Left ventricle myocardium inferior (tissue), 1 donor: Measurements from ENCODE around the gene MRPS18B. TPM values are rescaled to one million over a fixed set of nuclear protein-coding genes. Genes with fewer than 3 reads are reported as not detected.
"Not testable (repeated sequence)": the region's sequence is repeated elsewhere in the genome, so short reads cannot be mapped to it uniquely, and the experiment has no call there.

Source experiments
- DNase-seq: peaks from one replicate; pipeline ENCODE4 v3.0.0-alpha.2; 2020
- H3K27ac ChIP-seq: fragments of 200-600 bp; replicated peaks from 2 replicates; pipeline ENCODE4 v1.8.0; 2021
- H3K27me3 ChIP-seq: fragments of 200-600 bp; 2 replicates; pipeline ENCODE4 v1.8.0; 2021; ENCODE audit warnings: low read depth
- H3K36me3 ChIP-seq: fragments of 200-600 bp; 2 replicates; pipeline ENCODE4 v1.8.0; 2021
- H3K4me1 ChIP-seq: fragments of 200-600 bp; 2 replicates; pipeline ENCODE4 v1.8.0; 2021
- H3K4me3 ChIP-seq: fragments of 200-600 bp; 2 replicates; pipeline ENCODE4 v1.8.0; 2021; ENCODE audit warnings: mild to moderate bottlenecking, moderate library complexity
- H3K9me3 ChIP-seq: fragments of 200-600 bp; replicated peaks from 2 replicates; pipeline ENCODE4 v1.8.0; 2021
- CTCF ChIP-seq: fragments of 200-600 bp; IDR thresholded peaks from 2 replicates; pipeline ENCODE4 v1.8.0; 2021; ENCODE audit warnings: antibody characterized with exemption, mild to moderate bottlenecking, borderline replicate concordance
- intact Hi-C: fragments of 100-400 bp; cut with micrococcal nuclease; formaldehyde crosslinking; loops from one replicate; pipeline ENCODE4 v1.11.0; 2022
- total RNA-seq: library from RNA; stranded (reverse); fragmentation: NEBNext Ultra II Directional; extraction: Animal tissue kit (Norgen Biotek cat#: 25700); gene quantifications from one replicate; pipeline ENCODE4 v1.2.1, GENCODE V29; 2021
- donor health status: DM: no; HTN: yes; CAD: no; lungs with severe emphysema.

Gene MRPS18B
- total RNA-seq, 1 donor from 2014 or later: 119 TPM

GRCh38 chr6:30589754-30590358, 27.8 kb upstream of the MRPS18B start:
- Histone ChIP-seq H3K4me1 (no peaks in the 10 kb centered on the region), H3K27me3 (no peaks in the 10 kb centered on the region), H3K9me3 (no peaks in the 10 kb centered on the region), H3K36me3 (peaks cover 98% of the 10 kb centered on the region), H3K4me3 (no peak overlapping the region), H3K27ac (no peak overlapping the region)
- intact Hi-C loops: no loop called here
- DNase-seq: no peak
- TF ChIP-seq CTCF: no peak

- no peak for TF ChIP-seq CTCF
- Histone ChIP-seq H3K4me3 (no peak overlapping the region), H3K4me1 (no peaks in the 10 kb centered on the region), H3K27me3 (no peaks in the 10 kb centered on the region), H3K9me3 (no peaks in the 10 kb centered on the region), H3K36me3 (peaks cover 96% of the 10 kb centered on the region), H3K27ac (peak overlapping the region; percentile 19)
- intact Hi-C loops: no loop called here
- no peak for DNase-seq
Observed at GRCh38 chr6:30590509-30590908, 27.1 kb upstream of the MRPS18B start.

- TF ChIP-seq CTCF: no peak
- Histone ChIP-seq H3K36me3 (peaks cover 91% of the 10 kb centered on the region), H3K4me1 (no peaks in the 10 kb centered on the region), H3K4me3 (no peak overlapping the region), H3K27ac (peak overlapping the region; percentile 19), H3K9me3 (no peaks in the 10 kb centered on the region), H3K27me3 (no peaks in the 10 kb centered on the region)
- no peak for DNase-seq
- intact Hi-C loops: no loop called here
Observed at GRCh38 chr6:30591008-30591407, 26.6 kb upstream of the MRPS18B start.

- H3K9me3 ChIP-seq: no peaks in the 10 kb centered on the region
- no peaks in the 10 kb centered on the region for H3K4me1 ChIP-seq
- H3K27me3 ChIP-seq: no peaks in the 10 kb centered on the region
- intact Hi-C loops: no loop called here
- H3K27ac ChIP-seq: no peak overlapping the region
- no peak for TF ChIP-seq CTCF
- no peak for DNase-seq
- H3K4me3 ChIP-seq: no peak overlapping the region
- H3K36me3 ChIP-seq: peaks cover 78% of the 10 kb centered on the region
Observed at GRCh38 chr6:30592287-30592686, 25.4 kb upstream of the MRPS18B start.

- not testable (repeated sequence) for H3K9me3 ChIP-seq, H3K27ac ChIP-seq
- H3K36me3 ChIP-seq: peaks cover 48% of the 10 kb centered on the region
Observed at GRCh38 chr6:30597315-30598144, 20.1 kb upstream of the MRPS18B start.

More at GRCh38 chr6:30597315-30598144, 20.1 kb upstream of the MRPS18B start:
- peak; percentile 53 for DNase-seq
- peak; percentile 82 for TF ChIP-seq CTCF
- intact Hi-C loops, H3K27me3 ChIP-seq, H3K4me3 ChIP-seq: not testable (repeated sequence)
- H3K4me1 ChIP-seq: peaks cover 10% of the 10 kb centered on the region
